Measurements from ENCODE around the gene ZFAND6. TPM values are rescaled to one million over a fixed set of nuclear protein-coding genes. Genes with fewer than 3 reads are reported as not detected.
A peak's percentile ranks its signal among the peaks of the same experiment; 100 is the strongest.

Gene ZFAND6
- total RNA-seq, 3 donors from 2014 or later: 141 to 193 (median 159) TPM

DNA sequence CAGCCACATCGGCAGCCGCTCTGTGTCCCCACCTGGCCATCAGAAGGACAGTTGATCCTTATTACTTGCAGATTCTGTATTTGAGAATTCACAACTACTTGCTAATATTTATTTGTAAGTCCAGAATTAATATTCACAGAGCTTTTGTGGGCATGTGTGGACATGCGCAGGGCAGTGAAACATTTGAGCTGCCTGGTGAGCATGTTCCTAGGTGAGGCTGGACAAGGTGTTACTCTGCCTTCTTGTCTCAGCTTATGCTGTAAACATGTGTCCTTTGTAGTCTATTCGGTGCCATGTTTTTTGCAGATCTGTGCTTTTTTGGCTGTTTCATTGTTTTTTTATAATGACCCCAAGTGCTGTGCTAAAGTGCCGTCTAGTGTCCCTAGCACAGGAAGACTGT lies 108.9 kb downstream of the ZFAND6 start:
- H3K27me3 ChIP-seq: no peaks in the 10 kb centered on the region
- intact Hi-C loops (cut with DNase I; ENCODE audit: low total_unique reads): no loop called here
- TF ChIP-seq, protein P1, sequence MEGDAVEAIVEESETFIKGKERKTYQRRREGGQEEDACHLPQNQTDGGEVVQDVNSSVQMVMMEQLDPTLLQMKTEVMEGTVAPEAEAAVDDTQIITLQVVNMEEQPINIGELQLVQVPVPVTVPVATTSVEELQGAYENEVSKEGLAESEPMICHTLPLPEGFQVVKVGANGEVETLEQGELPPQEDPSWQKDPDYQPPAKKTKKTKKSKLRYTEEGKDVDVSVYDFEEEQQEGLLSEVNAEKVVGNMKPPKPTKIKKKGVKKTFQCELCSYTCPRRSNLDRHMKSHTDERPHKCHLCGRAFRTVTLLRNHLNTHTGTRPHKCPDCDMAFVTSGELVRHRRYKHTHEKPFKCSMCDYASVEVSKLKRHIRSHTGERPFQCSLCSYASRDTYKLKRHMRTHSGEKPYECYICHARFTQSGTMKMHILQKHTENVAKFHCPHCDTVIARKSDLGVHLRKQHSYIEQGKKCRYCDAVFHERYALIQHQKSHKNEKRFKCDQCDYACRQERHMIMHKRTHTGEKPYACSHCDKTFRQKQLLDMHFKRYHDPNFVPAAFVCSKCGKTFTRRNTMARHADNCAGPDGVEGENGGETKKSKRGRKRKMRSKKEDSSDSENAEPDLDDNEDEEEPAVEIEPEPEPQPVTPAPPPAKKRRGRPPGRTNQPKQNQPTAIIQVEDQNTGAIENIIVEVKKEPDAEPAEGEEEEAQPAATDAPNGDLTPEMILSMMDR (IDR thresholded peaks at IDR 0.05): no peak
- TF ChIP-seq POLR2AphosphoS5 (IDR thresholded peaks at IDR 0.05): no peak
- no peak for TF ChIP-seq POLR2A (IDR thresholded peaks at IDR 0.05)
- no peak overlapping the region for H3K27ac ChIP-seq
- peaks cover 0 to 2% of the 10 kb centered on the region in 2 donors for H3K4me1 ChIP-seq
- DNase-seq (ENCODE audit: low spot score in 2 of 2): no peak
- H3K4me3 ChIP-seq: no peak overlapping the region
- no peaks in the 10 kb centered on the region for H3K36me3 ChIP-seq
- H3K9me3 ChIP-seq: no peaks in the 10 kb centered on the region

DNA sequence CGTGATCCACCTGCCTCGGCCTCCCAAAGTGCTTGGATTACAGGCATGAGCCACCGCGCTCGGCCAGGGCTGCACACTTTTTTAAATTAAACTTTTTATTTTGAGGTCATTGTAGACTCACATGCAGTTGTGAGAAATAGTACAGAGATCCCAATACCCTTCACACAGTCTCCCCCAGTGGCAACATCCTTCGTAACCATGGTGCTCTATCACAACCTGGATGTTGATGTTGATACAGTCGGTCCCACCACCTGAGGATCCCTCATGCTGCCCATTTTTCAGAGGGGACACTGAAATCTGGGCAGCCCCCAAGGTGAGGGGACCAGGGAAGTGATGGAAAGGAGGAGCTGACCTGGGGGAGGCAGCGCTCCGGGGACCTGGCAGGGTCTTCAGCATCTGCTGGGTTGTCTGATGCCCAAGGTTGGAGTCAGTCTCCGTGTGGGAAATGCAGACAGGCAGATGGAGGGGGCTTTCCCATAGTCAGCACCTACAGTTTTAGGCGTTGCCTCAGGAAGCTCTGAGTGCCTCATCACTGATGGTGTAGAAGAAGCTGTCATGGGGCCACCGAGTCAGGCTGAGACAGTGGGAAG lies 110.4 kb downstream of the ZFAND6 start:
- H3K9me3 ChIP-seq: no peaks in the 10 kb centered on the region
- no peaks in the 10 kb centered on the region for H3K27me3 ChIP-seq
- H3K4me1 ChIP-seq: peaks cover 0 to 16% of the 10 kb centered on the region in 2 donors
- H3K4me3 ChIP-seq: no peak overlapping the region
- H3K27ac ChIP-seq: no peak overlapping the region
- intact Hi-C loops (cut with DNase I; ENCODE audit: low total_unique reads): no loop called here
- no peak for TF ChIP-seq POLR2A (IDR thresholded peaks at IDR 0.05)
- TF ChIP-seq, protein P1 (IDR thresholded peaks at IDR 0.05): no peak
- no peak for TF ChIP-seq POLR2AphosphoS5 (IDR thresholded peaks at IDR 0.05)
- H3K36me3 ChIP-seq: no peaks in the 10 kb centered on the region
- DNase-seq (ENCODE audit: low spot score in 2 of 2): no peak

DNA sequence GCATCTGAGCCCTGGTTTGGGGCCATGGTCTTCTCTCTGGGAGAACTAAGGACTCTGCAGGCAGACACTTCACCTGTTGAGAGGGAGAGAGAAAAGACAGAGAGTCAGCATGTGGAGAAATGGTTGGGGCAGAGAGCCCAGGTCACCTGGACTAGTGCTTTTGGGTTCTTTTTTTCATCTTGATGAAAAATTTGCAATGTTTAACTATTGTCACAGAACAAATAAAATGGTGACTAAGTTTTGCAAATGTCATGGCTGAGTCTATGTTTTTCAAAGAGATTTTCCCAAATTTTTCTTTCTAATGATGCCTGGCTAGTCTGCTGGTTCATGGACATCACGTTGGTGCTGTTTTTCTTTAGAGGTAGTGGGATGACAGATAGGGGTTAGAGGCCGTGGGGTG lies 111.1 kb downstream of the ZFAND6 start:
- Histone ChIP-seq H3K36me3 (no peaks in the 10 kb centered on the region), H3K27me3 (no peaks in the 10 kb centered on the region), H3K9me3 (no peaks in the 10 kb centered on the region), H3K27ac (no peak overlapping the region), H3K4me3 (no peak overlapping the region), H3K4me1 (peaks cover 0 to 18% of the 10 kb centered on the region in 2 donors)
- intact Hi-C loops (cut with DNase I; ENCODE audit: low total_unique reads): no loop called here
- TF ChIP-seq POLR2AphosphoS5 (IDR thresholded peaks at IDR 0.05) (no peak), POLR2A (IDR thresholded peaks at IDR 0.05) (no peak)
- TF ChIP-seq, protein P1 (IDR thresholded peaks at IDR 0.05): no peak
- DNase-seq (ENCODE audit: low spot score in 2 of 2): no peak

DNA sequence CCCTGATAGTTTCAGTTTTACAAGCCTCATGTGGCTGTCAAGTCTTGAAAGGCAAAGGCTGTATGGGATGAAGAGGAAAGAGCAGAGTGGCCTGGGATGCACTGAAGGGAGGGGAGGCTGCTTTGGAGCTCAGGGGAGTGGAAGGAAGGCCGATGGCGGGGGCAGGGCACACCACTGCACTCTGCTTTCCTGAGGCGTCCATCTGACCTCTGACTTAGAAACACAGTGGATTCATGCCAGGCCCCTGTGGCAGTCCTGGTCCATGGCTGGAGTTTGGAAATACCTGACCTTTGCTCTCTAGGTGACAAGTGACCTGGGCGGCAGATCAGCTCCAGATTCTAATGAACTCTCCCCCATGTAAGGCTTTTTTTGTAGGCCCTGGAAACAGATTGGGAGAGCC lies 112.3 kb downstream of the ZFAND6 start:
- Histone ChIP-seq H3K36me3 (no peaks in the 10 kb centered on the region), H3K4me1 (peaks cover 0 to 18% of the 10 kb centered on the region in 2 donors), H3K9me3 (no peaks in the 10 kb centered on the region), H3K27me3 (no peaks in the 10 kb centered on the region), H3K27ac (no peak overlapping the region), H3K4me3 (no peak overlapping the region)
- intact Hi-C loops (cut with DNase I; ENCODE audit: low total_unique reads): no loop called here
- no peak for DNase-seq (ENCODE audit: low spot score in 2 of 2)
- TF ChIP-seq, protein P1 (IDR thresholded peaks at IDR 0.05): no peak
- TF ChIP-seq POLR2AphosphoS5 (IDR thresholded peaks at IDR 0.05): no peak
- TF ChIP-seq POLR2A (IDR thresholded peaks at IDR 0.05): no peak

DNA sequence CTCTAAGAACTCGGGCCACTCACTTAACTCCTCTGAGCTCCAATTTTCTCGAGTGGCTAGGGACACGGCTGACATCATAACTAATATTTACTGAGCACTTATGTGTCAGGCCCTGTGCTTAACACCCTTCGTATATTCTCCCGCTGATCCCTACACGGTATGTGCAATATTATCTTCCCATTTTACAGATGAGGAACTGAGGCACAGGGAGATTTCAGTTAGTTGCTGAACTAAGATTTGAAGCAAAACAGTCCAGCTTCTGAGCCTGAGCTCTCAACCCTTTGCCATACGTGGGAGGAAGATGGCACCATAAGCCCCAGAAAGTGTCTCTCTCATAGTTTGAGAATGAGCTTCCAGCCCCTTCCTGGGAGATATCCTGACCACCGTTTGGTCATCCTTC lies 112.9 kb downstream of the ZFAND6 start:
- Histone ChIP-seq H3K27ac (peak overlapping the region in 1 of 2 donors; percentile 2), H3K27me3 (no peaks in the 10 kb centered on the region), H3K4me1 (peaks cover 0 to 18% of the 10 kb centered on the region in 2 donors), H3K36me3 (no peaks in the 10 kb centered on the region), H3K4me3 (no peak overlapping the region), H3K9me3 (no peaks in the 10 kb centered on the region)
- intact Hi-C loops (cut with DNase I; ENCODE audit: low total_unique reads): no loop called here
- no peak for DNase-seq (ENCODE audit: low spot score in 2 of 2)
- TF ChIP-seq POLR2A (IDR thresholded peaks at IDR 0.05) (no peak), POLR2AphosphoS5 (IDR thresholded peaks at IDR 0.05) (no peak)
- TF ChIP-seq, protein P1 (IDR thresholded peaks at IDR 0.05): no peak

Data from breast epithelium (tissue), 4 donors.